GM18861 (cell line): ENCODE data around the gene CYP2A6.
"Not testable (repeated sequence)": the region's sequence is repeated elsewhere in the genome, so short reads cannot be mapped to it uniquely, and the experiment has no call there.

Experiments
- ATAC-seq: cut with Tn5 transposase; IDR thresholded peaks from one replicate; pipeline ENCODE4 v1.9.1; 2021; ENCODE audit not compliant: unreplicated experiment

Gene CYP2A6

GRCh38 chr19:40819479-40820234 is 30.6 kb downstream of the CYP2A6 start:
- ATAC-seq, result not testable (repeated sequence)

- ATAC-seq, result not testable (repeated sequence)
Measured at GRCh38 chr19:40818480-40819399, 31.5 kb downstream of the CYP2A6 start.

DNA sequence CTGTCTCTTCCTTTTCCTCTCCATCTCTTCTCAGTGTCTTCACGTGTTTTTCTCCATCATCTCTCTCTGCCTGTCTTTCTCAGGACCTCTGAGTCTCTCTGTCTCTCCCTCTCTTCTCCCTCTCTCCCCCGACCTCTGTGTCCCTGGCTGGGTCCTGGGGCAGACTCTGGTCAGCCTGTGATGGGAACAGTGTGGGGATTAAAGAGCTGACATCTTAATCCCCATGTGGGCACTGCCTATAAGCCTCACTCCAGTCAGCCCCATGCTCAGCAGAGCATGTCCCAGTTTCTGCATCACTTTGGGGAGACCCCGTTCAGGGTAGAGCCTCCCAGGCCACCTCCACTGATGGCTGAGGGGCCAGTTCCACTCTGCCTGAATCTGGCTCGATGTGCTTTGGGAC is 35.0 kb downstream of the CYP2A6 start:
- no peak for ATAC-seq

GRCh38 chr19:40813182-40813581 is 37.1 kb downstream of the CYP2A6 start:
- ATAC-seq, result no peak

DNA sequence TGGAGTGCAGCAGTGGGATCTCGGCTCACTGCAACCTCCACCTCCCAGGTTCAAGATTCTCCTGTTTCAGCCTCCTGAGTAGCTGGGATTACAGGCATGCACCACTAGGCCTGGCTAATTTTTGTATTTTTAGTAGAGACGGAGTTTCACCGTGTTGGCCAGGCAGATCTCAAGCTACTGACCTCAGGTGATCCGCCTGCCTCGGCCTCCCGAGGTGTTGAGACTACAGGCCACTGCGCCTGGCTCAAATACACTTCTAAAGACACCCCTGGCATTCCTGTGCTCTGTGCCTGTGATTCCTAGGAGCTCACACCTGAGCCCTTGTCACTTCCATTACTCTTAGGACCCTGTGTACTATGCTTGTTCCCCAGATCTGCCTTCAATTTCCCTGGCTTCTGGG is 37.7 kb downstream of the CYP2A6 start:
- not testable (repeated sequence) for ATAC-seq

DNA sequence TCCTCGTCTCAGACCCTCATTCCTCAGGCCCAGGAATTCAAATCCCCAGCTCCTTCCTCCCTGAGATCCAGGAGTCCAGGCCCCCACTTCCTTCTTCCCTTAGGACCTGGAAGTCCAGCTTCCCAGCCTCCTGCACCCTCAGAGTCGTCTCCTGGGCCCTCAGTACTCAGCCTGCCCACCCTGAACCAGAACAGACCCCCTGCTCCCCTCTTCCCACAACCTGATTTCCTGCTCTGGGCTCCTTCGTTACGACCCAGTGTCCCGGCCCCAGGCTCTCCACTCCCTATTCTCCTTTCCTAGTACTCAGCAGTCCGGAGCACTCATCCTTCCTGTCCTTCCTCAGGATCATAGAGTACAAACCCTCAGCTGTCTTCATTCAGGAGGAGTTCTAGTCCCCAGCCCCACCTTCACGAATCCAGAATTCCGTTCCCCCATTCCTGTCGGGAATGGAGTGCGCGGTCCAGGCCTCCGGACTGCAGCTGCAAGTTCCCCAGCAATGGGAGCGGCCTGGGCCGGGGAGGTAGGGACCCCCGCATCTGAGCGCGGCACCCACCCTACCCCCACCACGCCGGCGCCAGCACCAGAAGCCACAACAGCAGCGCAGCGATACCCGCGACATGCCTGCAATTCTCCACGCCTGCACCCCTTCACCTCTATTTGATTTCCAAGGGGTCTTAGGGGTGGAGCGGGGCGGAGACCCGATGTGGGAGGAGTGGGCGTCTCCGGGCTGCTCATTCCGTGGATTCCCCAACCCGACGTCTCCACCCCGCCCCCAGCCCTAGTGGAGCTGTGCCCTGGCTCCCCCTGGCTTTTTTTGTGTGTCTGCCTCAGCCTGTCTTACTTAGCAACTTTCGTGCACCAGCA is 38.5 kb downstream of the CYP2A6 start:
- ATAC-seq, result no peak

- not testable (repeated sequence) for ATAC-seq
Measured at GRCh38 chr19:40810649-40811408, 39.4 kb downstream of the CYP2A6 start.

DNA sequence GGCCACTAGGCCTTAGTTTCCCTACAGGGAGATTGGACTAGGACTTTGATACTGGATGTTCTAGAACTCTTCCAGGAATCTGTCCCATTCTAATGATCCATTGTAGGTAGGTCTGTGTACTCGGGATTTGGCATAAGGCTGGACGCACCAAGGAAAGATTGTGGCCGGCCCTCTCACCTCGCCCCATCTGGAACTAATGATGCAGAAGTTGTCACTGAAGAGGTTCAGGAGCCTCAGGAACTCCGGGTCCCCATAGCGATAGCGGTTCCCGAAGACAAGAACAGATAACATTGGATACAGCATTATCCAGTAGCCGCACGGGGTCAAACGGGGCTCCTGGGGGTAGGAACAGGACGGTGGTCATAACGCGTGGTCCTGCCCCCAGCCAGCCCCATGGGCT is 40.1 kb downstream of the CYP2A6 start:
- ATAC-seq, result no peak

GRCh38 chr19:40809358-40810086 is 40.7 kb downstream of the CYP2A6 start:
- ATAC-seq, result no peak

GRCh38 chr19:40808497-40808896 is 41.8 kb downstream of the CYP2A6 start:
- no peak for ATAC-seq

GRCh38 chr19:40808021-40808325 is 42.3 kb downstream of the CYP2A6 start:
- ATAC-seq, result no peak

DNA sequence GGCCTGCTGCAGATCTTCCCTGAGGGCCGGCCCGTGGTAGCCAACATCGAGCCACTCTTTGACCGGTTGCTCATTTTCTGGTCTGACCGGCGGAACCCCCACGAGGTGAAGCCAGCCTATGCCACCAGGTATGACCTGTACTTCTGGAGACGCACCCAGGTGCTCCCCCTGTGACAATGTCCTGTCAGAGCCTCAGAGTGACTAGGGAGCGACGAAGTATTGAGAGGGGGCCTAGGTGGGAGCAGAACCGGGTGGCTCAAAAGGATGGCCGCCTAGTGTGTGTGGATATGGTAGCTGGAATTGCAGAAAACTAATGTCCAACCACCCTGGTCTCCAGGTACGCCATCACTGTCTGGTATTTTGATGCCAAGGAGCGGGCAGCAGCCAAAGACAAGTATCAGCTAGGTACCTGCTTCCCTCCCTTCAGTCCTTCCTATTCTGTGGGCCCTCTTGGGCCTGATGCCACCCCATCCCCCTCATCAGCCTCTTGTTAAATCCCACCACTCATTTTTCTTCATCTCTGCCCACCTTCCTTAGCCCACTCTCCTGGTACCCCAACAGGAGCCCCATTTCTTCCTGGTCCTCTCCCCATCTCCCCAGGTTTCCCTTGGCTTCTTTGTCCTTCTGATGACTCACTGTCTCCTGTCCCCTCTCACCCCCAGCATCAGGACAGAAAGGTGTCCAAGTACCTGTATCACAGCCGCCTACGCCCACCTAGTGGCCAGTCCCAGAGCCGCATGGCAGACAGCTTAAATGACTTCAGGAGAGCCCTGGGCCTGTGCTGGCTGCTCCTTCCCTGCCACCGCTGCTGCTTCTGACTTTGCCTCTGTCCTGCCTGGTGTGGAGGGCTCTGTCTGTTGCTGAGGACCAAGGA is 42.9 kb downstream of the CYP2A6 start:
- ATAC-seq, result no peak

GRCh38 chr19:40806423-40807146 is 43.7 kb downstream of the CYP2A6 start:
- no peak for ATAC-seq

GRCh38 chr19:40805258-40805868 is 44.9 kb downstream of the CYP2A6 start:
- ATAC-seq, result no peak

DNA sequence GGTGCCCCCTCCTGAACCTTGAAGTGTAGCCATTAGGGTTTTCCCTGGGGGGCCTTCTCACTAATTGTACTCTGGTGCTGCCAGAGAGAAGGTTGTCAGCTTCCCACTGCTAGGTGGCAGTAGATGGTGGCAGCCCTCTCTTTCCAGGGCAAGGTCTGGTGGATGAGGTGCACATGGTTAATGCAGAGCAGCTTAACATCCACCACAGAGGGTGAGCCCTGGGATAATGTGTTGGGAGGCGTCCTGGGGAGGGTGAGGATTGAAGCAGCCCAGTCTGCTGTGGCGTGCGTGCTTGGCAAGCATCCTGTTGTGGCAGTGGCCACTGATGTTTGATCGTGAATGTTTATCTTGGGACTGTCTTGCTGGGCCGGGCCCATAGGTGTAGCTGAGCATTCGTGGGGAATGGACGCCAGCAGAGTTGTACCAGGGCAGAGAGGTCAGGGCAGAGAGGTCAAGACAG is 45.4 kb downstream of the CYP2A6 start:
- ATAC-seq, result no peak

DNA sequence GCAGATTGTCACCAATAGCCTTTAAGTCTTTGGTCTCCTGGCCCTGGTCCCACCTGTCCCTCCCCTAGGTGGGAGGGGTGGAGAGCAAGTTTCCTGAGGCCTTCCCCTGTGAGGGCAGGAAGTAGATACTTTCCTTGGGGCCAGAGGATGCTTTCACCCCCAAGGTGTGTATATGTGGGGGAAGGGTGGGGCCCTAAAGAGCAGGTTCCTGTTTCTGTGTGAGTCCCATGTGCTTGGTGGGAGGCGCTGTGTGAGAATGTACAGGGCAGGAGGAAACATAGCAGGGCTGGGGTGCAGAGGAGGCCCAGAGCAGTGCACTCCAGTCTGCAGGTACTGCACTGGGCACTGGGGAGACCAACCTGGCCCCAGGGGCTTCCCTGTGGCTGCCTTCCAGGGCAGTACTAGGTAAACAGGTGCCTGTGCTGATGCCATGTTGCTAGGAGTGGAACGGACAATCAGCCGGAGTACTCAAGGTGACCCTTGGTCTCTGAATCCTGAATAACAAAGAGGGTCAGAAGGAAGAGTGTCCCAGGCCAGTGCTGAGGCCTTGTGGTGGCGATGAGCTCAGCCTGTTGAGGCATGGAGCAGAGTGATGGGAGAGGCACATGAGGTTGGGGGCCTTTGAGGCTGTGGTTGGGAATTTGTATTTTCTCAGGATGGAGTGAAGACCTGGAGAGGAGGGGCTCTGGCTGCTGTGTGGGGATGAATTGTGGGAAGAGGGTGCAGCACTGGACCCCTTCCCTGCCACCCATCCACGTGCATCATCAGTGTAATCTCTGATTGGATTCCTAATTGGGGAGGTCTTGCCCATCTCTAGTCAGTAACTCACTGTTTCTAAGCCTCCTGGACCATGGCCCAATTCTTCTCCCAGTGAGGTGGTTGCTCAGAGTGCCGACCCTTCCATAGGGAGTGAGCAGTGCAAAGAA is 46.1 kb downstream of the CYP2A6 start:
- no peak for ATAC-seq
